A673 (cell line): ENCODE measurements around the gene RECQL5. TPM values are rescaled to one million over a fixed set of nuclear protein-coding genes. Genes with fewer than 3 reads are reported as not detected.

Experiments used
- BruUV-seq: library from RNA; stranded (reverse); fragments of 400-500 nt; replicated peaks from 2 replicates; lab custom pipeline; 2021; lab: Mats Ljungman, UMichigan
- CTCF ChIA-PET: fragments of 300-600 bp; sonication (Branson Sonifier 250); formaldehyde crosslinking; loops from one replicate; lab custom pipeline; 2022; ENCODE audit warnings: antibody characterized with exemption; lab: Charles Lee
- POLR2A ChIA-PET: fragments of 300-600 bp; sonication (Branson Sonifier 250); formaldehyde crosslinking; loops from one replicate; lab custom pipeline; 2022; ENCODE audit warnings: antibody characterized with exemption; ENCODE audit not compliant: low non-redundant PET; lab: Charles Lee
- DNase-seq: peaks from one replicate; pipeline ENCODE4 v3.0.0-alpha.2; 2015; ENCODE audit warnings: low spot score
- H3K27ac ChIP-seq: fragments of 200-600 bp; sonication (generic); 2 replicates; pipeline ENCODE4 v1.5.1; 2016; ENCODE audit warnings: mixed run types, low read depth, mild to moderate bottlenecking, mixed read lengths, antibody characterized with exemption, low read length; ENCODE audit not compliant: poor library complexity, severe bottlenecking
- H3K27me3 ChIP-seq: fragments of 200-600 bp; sonication (generic); replicated peaks from 2 replicates; pipeline ENCODE4 v1.6.1; 2017; ENCODE audit warnings: mixed run types, low read depth, mild to moderate bottlenecking, mixed read lengths, antibody characterized with exemption, low read length; ENCODE audit not compliant: insufficient read depth, poor library complexity
- H3K36me3 ChIP-seq: fragments of 200-600 bp; sonication (generic); 2 replicates; pipeline ENCODE4 v1.6.1; 2016; ENCODE audit warnings: mixed run types, mild to moderate bottlenecking, mixed read lengths, antibody characterized with exemption, low read length; ENCODE audit not compliant: insufficient read depth, poor library complexity, severe bottlenecking
- H3K4me1 ChIP-seq: fragments of 200-600 bp; sonication (generic); 2 replicates; pipeline ENCODE4 v1.6.1; 2017; ENCODE audit warnings: mixed run types, mild to moderate bottlenecking, mixed read lengths, antibody characterized with exemption, low read length; ENCODE audit not compliant: insufficient read depth, poor library complexity, severe bottlenecking
- H3K4me3 ChIP-seq: fragments of 200-600 bp; sonication (generic); 2 replicates; pipeline ENCODE4 v1.5.1; 2016; ENCODE audit warnings: low read depth, mixed run types, mild to moderate bottlenecking, mixed read lengths, low read length; ENCODE audit not compliant: poor library complexity, severe bottlenecking
- H3K9me3 ChIP-seq: fragments of 200-600 bp; sonication (generic); 2 replicates; pipeline ENCODE4 v1.6.1; 2016; ENCODE audit warnings: mixed run types, low read depth, mild to moderate bottlenecking, mixed read lengths, antibody characterized with exemption, low read length; ENCODE audit not compliant: poor library complexity, severe bottlenecking
- EZH2 ChIP-seq: fragments of 200-600 bp; sonication (generic); IDR thresholded peaks from 2 replicates; pipeline ENCODE4 v1.6.1; 2017; ENCODE audit warnings: borderline replicate concordance, low read depth, mild to moderate bottlenecking, mixed read lengths, antibody characterized with exemption, low read length; ENCODE audit not compliant: poor library complexity, severe bottlenecking
- intact Hi-C: fragments of 100-400 bp; cut with micrococcal nuclease; formaldehyde crosslinking; loops from one replicate; pipeline ENCODE4 v1.10.0; 2022; ENCODE audit not compliant: unreplicated experiment
- total RNA-seq: library from RNA; stranded (reverse); gene quantifications from 2 replicates; pipeline ENCODE4 v1.2.3, GENCODE V29; 2021
- TF ChIP-seq, protein P1 (sequence below): fragments of 300-800, 200-600 bp; sonication (generic); conservative IDR thresholded peaks from 2 replicates; pipeline ENCODE4 v1.5.1; 2017; ENCODE audit warnings: low read depth, mild to moderate bottlenecking, antibody characterized with exemption, low read length, moderate library complexity, mixed read lengths

Gene RECQL5
- total RNA-seq, 1 experiment from 2014 or later: 30.6 TPM

DNA sequence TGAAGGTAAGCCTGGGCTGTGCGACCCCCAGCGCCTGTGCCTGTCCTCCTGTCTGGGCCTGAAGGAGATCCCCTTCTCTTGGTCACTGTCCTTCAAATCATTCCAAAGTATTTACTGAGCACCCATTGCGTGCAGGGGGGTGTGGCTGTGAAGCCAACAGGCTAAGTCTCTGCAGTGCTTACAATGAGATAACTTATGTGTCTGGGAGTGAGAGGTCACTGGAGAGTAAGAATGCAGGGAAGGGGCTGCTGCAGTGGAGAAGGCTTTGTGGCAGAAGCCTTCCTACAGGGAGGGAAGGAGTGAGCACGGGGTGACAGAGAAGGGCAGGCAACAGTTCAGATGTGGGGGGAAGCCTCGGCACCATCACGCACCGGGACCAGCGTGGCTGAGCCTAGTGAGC is 44.9 kb downstream of the RECQL5 start:
- no peak for TF ChIP-seq EZH2
- TF ChIP-seq, protein P1, sequence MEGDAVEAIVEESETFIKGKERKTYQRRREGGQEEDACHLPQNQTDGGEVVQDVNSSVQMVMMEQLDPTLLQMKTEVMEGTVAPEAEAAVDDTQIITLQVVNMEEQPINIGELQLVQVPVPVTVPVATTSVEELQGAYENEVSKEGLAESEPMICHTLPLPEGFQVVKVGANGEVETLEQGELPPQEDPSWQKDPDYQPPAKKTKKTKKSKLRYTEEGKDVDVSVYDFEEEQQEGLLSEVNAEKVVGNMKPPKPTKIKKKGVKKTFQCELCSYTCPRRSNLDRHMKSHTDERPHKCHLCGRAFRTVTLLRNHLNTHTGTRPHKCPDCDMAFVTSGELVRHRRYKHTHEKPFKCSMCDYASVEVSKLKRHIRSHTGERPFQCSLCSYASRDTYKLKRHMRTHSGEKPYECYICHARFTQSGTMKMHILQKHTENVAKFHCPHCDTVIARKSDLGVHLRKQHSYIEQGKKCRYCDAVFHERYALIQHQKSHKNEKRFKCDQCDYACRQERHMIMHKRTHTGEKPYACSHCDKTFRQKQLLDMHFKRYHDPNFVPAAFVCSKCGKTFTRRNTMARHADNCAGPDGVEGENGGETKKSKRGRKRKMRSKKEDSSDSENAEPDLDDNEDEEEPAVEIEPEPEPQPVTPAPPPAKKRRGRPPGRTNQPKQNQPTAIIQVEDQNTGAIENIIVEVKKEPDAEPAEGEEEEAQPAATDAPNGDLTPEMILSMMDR: no peak
- no peaks in the 10 kb centered on the region for H3K36me3 ChIP-seq
- no peaks in the 10 kb centered on the region for H3K9me3 ChIP-seq
- ChIA-PET CTCF (interaction anchor here (0.5 kb wide), 1 partner anchor 94 kb away, joined by 3 read pairs; no protein-coding TSS in a partner anchor), POLR2A (no interaction called here)
- H3K27ac ChIP-seq: no peak overlapping the region
- no TSS peak for BruUV-seq
- H3K27me3 ChIP-seq: no peaks in the 10 kb centered on the region
- intact Hi-C loops: no loop called here
- no peak for DNase-seq
- no peak overlapping the region for H3K4me3 ChIP-seq
- no peaks in the 10 kb centered on the region for H3K4me1 ChIP-seq

DNA sequence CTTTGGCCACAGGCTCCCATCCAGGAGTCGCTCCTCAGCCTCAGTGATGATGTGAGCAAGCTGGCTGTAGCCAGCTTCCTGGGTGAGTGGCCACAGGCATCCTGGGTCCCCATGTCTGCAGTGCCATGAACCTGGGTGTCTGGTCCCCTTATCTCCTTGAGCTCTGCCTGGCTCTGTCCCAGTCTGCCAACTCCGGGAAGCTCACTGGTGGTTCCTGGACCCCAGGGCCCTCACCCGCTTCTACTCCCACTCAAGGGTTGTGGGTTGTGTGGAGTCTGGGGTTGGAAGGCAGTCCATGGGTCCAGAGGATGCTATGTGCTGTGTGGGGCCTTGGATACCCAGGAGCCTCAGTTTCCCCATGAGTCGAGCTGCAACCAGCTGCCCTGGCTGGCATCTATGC is 45.5 kb downstream of the RECQL5 start:
- no peak overlapping the region for H3K4me3 ChIP-seq
- no peaks in the 10 kb centered on the region for H3K27me3 ChIP-seq
- no peaks in the 10 kb centered on the region for H3K9me3 ChIP-seq
- BruUV-seq: no TSS peak
- ChIA-PET POLR2A (no interaction called here), CTCF (interaction anchor here (0.5 to 1.0 kb wide), 2 partner anchors 11 to 95 kb away, joined by 3 to 5 read pairs; no protein-coding TSS in a partner anchor)
- no peaks in the 10 kb centered on the region for H3K36me3 ChIP-seq
- DNase-seq: no peak
- H3K27ac ChIP-seq: no peak overlapping the region
- no peaks in the 10 kb centered on the region for H3K4me1 ChIP-seq
- no peak for TF ChIP-seq EZH2
- TF ChIP-seq, protein P1: no peak
- intact Hi-C loops: no loop called here

DNA sequence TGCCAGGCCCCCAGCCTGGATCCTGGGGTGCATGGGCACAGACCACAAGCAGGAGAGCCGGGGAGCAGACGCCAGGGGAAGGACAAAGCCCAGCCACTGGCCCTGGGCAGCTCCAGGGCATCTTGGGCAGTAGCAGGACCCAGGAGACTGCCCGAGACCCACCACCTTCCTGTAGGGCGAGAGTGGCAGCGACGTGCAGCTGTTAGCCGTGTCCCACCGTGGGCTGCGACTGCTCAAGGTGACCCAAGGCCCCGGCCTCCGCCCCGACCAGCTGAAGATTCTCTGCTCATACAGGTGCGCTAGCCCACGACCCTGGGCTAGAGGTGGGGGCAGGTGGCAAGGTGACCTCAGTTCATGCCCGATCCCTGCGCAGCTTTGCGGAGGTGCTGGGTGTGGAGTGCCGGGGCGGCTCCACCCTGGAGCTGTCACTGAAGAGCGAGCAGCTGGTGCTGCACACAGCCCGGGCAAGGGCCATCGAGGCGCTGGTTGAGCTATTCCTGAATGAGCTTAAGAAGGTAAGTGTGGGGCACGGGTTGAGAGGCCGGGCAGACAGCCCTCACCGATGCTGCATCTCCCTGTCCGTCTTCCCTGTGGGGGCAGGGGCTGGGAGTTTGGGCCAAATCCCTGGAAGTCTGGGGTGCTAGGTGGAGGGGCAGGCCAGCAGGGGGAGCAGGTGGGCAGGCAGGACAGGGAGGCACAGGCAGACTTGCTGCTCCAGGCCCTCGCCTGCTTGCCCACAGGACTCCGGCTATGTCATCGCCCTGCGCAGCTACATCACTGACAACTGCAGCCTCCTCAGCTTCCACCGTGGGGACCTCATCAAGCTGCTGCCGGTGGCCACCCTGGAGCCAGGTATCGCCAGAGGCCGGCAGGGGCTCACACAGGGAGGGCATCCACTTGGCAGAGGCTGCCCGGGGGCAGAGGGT is 47.2 kb downstream of the RECQL5 start:
- TF ChIP-seq, protein P1: peak; percentile 60
- no peak for TF ChIP-seq EZH2
- intact Hi-C loops: no loop called here
- H3K27me3 ChIP-seq: no peaks in the 10 kb centered on the region
- BruUV-seq: no TSS peak
- H3K27ac ChIP-seq: no peak overlapping the region
- H3K4me1 ChIP-seq: no peaks in the 10 kb centered on the region
- no peaks in the 10 kb centered on the region for H3K36me3 ChIP-seq
- CTCF ChIA-PET: interaction anchor here (1.7 kb wide), 1 partner anchor 128 kb away, joined by 5 read pairs; no protein-coding TSS in a partner anchor
- H3K4me3 ChIP-seq: no peak overlapping the region
- POLR2A ChIA-PET: interaction anchor here (0.5 kb wide), 1 partner anchor 34 kb away, joined by 3 read pairs; no protein-coding TSS in a partner anchor
- no peaks in the 10 kb centered on the region for H3K9me3 ChIP-seq
- peak; percentile 57 for DNase-seq
